Mucosa of descending colon (tissue), 3 donors: Measurements from ENCODE around the gene LLGL2. TPM values are rescaled to one million over a fixed set of nuclear protein-coding genes. Genes with fewer than 3 reads are reported as not detected.

Experiments
- ATAC-seq: fragments of 200-7000 bp; cut with Tn5 transposase; one replicate; pipeline ENCODE4 v1.9.1; 2020; ENCODE audit warnings: mild to moderate bottlenecking, moderate library complexity
- DNase-seq, 3 donors: peaks; one replicate each; pipeline ENCODE4 v3.0.0-alpha.2; 2020
- H3K36me3 ChIP-seq: fragments of 200-600 bp; one replicate; pipeline ENCODE4 v1.8.0; 2021; ENCODE audit warnings: low read depth, mild to moderate bottlenecking
- H3K4me1 ChIP-seq: fragments of 200-600 bp; one replicate; pipeline ENCODE4 v1.8.0; 2021; ENCODE audit warnings: low read depth, mild to moderate bottlenecking
- H3K4me3 ChIP-seq: fragments of 200-600 bp; one replicate; pipeline ENCODE4 v1.8.0; 2021; ENCODE audit warnings: mild to moderate bottlenecking
- H3K9me3 ChIP-seq: fragments of 200-600 bp; one replicate; pipeline ENCODE4 v1.8.0; 2021; ENCODE audit warnings: mild to moderate bottlenecking
- CTCF ChIP-seq: fragments of 200-600 bp; IDR thresholded peaks from one replicate; pipeline ENCODE4 v1.8.0; 2022; ENCODE audit warnings: antibody characterized with exemption, mild to moderate bottlenecking
- intact Hi-C, 2 donors: fragments of 100-400 bp; cut with DNase I in 1 of 2; cut with micrococcal nuclease in 1 of 2; formaldehyde crosslinking; loops; one replicate each; pipeline versions ENCODE4 v1.11.0 to v1.11.1; 2022; cut with DNase I, micrococcal nuclease
- total RNA-seq, 3 donors: library from RNA; stranded (reverse); fragmentation: NEBNext Ultra II Directional in 2 of 3; extraction: Animal tissue kit (Norgen Biotek cat#: 25700) in 2 of 3; gene quantifications; one replicate each; pipeline versions ENCODE4 v1.2.1 to v1.2.4, GENCODE V29; 2021 to 2023
- donor health status: DM: no; HTN: no; CAD: no; lungs with moderate emphysema.
- donor health status: DM: no; HTN: no; CAD: no.
- donor health status: DM: no; HTN: yes; CAD: no.

Gene LLGL2
- total RNA-seq, 3 donors from 2014 or later: 269 to 590 (median 405) TPM

- no peaks in the 10 kb centered on the region for H3K9me3 ChIP-seq
- intact Hi-C loops: no loop called here
- DNase-seq (no peak), ATAC-seq (no peak)
- no peak for TF ChIP-seq CTCF
- H3K36me3 ChIP-seq: no peaks in the 10 kb centered on the region
- H3K4me1 ChIP-seq: no peaks in the 10 kb centered on the region
- no peak overlapping the region for H3K4me3 ChIP-seq
Observed at GRCh38 chr17:75500419-75501216, 24.9 kb upstream of the LLGL2 start.

DNA sequence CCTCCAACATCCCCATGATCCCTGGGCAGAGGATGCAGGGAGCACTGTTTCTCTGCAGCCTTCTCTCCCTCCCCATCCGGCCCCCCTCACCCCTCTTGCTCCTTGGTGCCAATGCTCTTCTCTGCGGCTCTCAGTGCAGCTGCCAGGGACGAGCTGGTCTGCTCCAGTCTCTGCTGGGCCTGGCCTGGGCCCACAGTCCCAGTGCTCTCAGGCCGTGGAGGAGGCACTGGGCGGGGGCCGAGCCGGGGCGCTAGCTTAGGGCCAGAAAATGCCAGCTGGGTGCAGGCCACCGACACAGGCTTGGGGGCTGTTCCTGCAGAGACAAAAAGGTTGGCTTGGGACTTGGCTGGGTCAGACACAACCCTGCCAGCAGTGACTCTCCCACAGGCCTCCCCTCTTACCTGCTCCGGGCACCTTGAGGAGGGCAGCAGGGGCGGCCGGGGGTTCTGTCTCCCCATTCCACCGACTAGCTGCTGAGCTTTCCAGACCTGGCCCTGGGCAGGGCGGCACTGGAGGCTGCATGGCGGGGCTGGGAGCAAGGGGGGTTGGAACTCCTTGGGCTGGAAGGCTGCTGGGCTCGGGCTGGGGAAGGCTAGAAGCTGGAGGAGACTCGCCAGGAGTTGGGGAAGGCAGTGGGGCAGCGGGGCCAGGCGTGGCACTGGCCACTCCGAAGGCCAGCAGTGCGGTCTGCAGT lies 24.0 kb upstream of the LLGL2 start:
- TF ChIP-seq CTCF: no peak
- no peak for ATAC-seq
- Histone ChIP-seq H3K9me3 (no peaks in the 10 kb centered on the region), H3K4me1 (no peaks in the 10 kb centered on the region), H3K36me3 (no peaks in the 10 kb centered on the region), H3K4me3 (no peak overlapping the region)
- no peak for DNase-seq
- intact Hi-C loops: no loop called here

DNA sequence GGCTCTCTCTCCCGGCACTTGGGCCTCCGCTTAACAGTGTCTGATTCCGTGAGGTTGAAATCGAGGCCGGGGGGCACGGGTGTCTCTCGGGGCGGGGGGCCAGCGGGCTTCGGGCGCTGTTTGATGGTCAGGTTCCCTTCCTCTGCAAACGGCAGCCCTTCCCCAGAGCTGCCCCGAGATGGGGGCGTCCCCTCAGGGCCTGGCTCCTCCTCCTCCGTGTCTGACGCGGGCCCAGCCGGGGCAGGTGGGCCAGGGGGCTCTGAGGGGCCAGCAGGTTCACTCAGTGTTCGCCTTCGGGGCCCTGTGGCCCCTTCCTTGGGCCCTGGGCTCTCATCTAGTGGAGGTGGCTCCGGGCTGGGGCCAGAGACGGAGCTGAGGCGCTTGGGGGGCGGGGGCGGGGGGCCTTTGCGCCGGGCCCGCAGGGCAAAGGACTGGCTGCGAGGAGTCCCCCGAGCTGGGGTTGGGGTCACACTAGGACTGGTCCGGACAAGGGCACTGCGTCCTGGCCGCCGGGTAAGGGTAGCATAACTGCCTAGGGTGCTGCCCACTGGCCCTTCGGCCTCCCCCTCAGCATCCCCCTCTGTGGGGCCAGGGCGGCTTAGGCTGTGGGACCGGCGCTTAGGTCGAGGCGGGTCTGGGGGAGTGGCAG lies 23.3 kb upstream of the LLGL2 start:
- no peaks in the 10 kb centered on the region for H3K4me1 ChIP-seq
- no peak for TF ChIP-seq CTCF
- ATAC-seq: no peak
- intact Hi-C loops: no loop called here
- no peak overlapping the region for H3K4me3 ChIP-seq
- no peaks in the 10 kb centered on the region for H3K36me3 ChIP-seq
- no peaks in the 10 kb centered on the region for H3K9me3 ChIP-seq
- peak in 1 of 3 donors; percentile 51 for DNase-seq

- no peaks in the 10 kb centered on the region for H3K4me1 ChIP-seq
- no peaks in the 10 kb centered on the region for H3K36me3 ChIP-seq
- intact Hi-C loops: no loop called here
- TF ChIP-seq CTCF: no peak
- DNase-seq: no peak
- H3K4me3 ChIP-seq: no peak overlapping the region
- ATAC-seq: no peak
- H3K9me3 ChIP-seq: no peaks in the 10 kb centered on the region
Observed at GRCh38 chr17:75502721-75503329, 22.7 kb upstream of the LLGL2 start.

- ATAC-seq (no peak), DNase-seq (peak in 1 of 3 donors; percentile 50)
- TF ChIP-seq CTCF: no peak
- Histone ChIP-seq H3K4me1 (no peaks in the 10 kb centered on the region), H3K36me3 (no peaks in the 10 kb centered on the region), H3K9me3 (no peaks in the 10 kb centered on the region), H3K4me3 (no peak overlapping the region)
- intact Hi-C loops: no loop called here
Observed at GRCh38 chr17:75503337-75503950, 22.1 kb upstream of the LLGL2 start.
